GDM1 (cell line): ENCODE results near the gene FSTL4.
"Not testable (repeated sequence)": the region's sequence is repeated elsewhere in the genome, so short reads cannot be mapped to it uniquely, and the experiment has no call there.

Experiments used
- DNase-seq: peaks from one replicate; lab custom pipeline; 2025; lab: John Stamatoyannopoulos, UW

Gene FSTL4

GRCh38 chr5:133222521-133222920, 389.8 kb downstream of the FSTL4 start:
- no peak for DNase-seq

GRCh38 chr5:133222040-133222439, 390.3 kb downstream of the FSTL4 start:
- no peak for DNase-seq

- no peak for DNase-seq
Measured at GRCh38 chr5:133220851-133221674, 391.3 kb downstream of the FSTL4 start.

- DNase-seq: no peak
Measured at GRCh38 chr5:133219296-133219695, 393.0 kb downstream of the FSTL4 start.

- not testable (repeated sequence) for DNase-seq
Measured at GRCh38 chr5:133216138-133216537, 396.2 kb downstream of the FSTL4 start.

- no peak for DNase-seq
Measured at GRCh38 chr5:133214153-133214820, 398.1 kb downstream of the FSTL4 start.

- no peak for DNase-seq
Measured at GRCh38 chr5:133205649-133206048, 406.7 kb downstream of the FSTL4 start.

- DNase-seq: no peak
Measured at GRCh38 chr5:133205204-133205603, 407.1 kb downstream of the FSTL4 start.

- DNase-seq: no peak
Measured at GRCh38 chr5:133203317-133204305, 408.7 kb downstream of the FSTL4 start.

- DNase-seq: no peak
Measured at GRCh38 chr5:133202066-133202665, 410.2 kb downstream of the FSTL4 start.

GRCh38 chr5:133201310-133201709, 411.0 kb downstream of the FSTL4 start:
- DNase-seq: no peak

GRCh38 chr5:133200256-133200655, 412.1 kb downstream of the FSTL4 start:
- DNase-seq: no peak

- DNase-seq: no peak
Measured at GRCh38 chr5:133199417-133200178, 412.7 kb downstream of the FSTL4 start.

GRCh38 chr5:133198511-133198910, 413.8 kb downstream of the FSTL4 start:
- DNase-seq: no peak

GRCh38 chr5:133196441-133197085, 415.8 kb downstream of the FSTL4 start:
- no peak for DNase-seq

- DNase-seq: no peak
Measured at GRCh38 chr5:133195250-133195649, 417.1 kb downstream of the FSTL4 start.

- DNase-seq: no peak
Measured at GRCh38 chr5:133193794-133194193, 418.5 kb downstream of the FSTL4 start.

- DNase-seq: no peak
Measured at GRCh38 chr5:133192716-133193115, 419.6 kb downstream of the FSTL4 start.

- no peak for DNase-seq
Measured at GRCh38 chr5:133189881-133190280, 422.5 kb downstream of the FSTL4 start.

- DNase-seq: no peak
Measured at GRCh38 chr5:133179405-133179804, 432.9 kb downstream of the FSTL4 start.
